Activated naive CD4-positive, alpha-beta T cell treated with anti-CD3 and anti-CD28 coated beads for 36 hours (primary cell): ENCODE measurements around the gene PLOD1. TPM values are rescaled to one million over a fixed set of nuclear protein-coding genes. Genes with fewer than 3 reads are reported as not detected.

Source experiments
- CTCF ChIA-PET: fragments of 350-600 bp; sonication (Branson Sonifier 250); formaldehyde crosslinking; loops from one replicate; lab custom pipeline; 2021; ENCODE audit warnings: antibody characterized with exemption; lab: Charles Lee
- DNase-seq: peaks from one replicate; pipeline ENCODE4 v3.0.0-alpha.2; 2020
- H3K27ac Mint-ChIP-seq: one replicate; pipeline ENCODE4 v1.8.0; 2021; ENCODE audit warnings: mild to moderate bottlenecking, mixed read lengths
- H3K27me3 Mint-ChIP-seq: one replicate; pipeline ENCODE4 v1.8.0; 2021; ENCODE audit warnings: low read depth, mixed read lengths
- H3K36me3 Mint-ChIP-seq: one replicate; pipeline ENCODE4 v1.8.0; 2021; ENCODE audit warnings: low read depth, mixed read lengths
- H3K4me1 Mint-ChIP-seq: one replicate; pipeline ENCODE4 v1.8.0; 2021; ENCODE audit warnings: low read depth, mixed read lengths
- H3K4me3 Mint-ChIP-seq: one replicate; pipeline ENCODE4 v1.8.0; 2021; ENCODE audit warnings: mild to moderate bottlenecking, moderate library complexity, mixed read lengths
- H3K9me3 Mint-ChIP-seq: one replicate; pipeline ENCODE4 v1.8.0; 2021; ENCODE audit warnings: mixed read lengths
- intact Hi-C: fragments of 100-400 bp; cut with micrococcal nuclease; formaldehyde crosslinking; loops from one replicate; pipeline ENCODE4 v1.15.1; 2023
- total RNA-seq, 2 experiments: library from RNA; stranded (reverse); gene quantifications; one replicate each; pipeline ENCODE4 v1.2.3, GENCODE V29; 2021

PLOD1 gene
- total RNA-seq, 2 experiments from 2014 or later: 6.7 to 9.0 TPM

DNA sequence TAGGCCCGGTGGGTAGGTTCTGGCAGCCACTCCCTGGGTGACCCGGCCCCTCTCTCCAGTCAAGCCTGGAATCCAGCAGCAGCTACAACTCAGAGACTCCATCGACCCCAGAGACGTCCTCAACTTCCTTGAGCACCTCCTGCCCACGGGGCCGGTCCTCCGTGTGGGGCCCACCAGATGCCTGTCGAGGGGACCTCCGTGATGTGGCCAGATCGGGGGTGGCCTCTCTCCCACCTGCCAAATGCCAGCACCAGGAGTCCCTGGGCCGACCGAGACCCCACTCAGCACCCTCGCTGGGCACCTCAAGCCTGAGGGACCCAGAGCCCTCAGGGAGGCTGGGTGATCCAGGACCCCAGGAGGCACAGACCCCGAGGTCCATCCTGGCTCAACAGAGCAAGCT is 87.5 kb downstream of the PLOD1 start:
- Mint-ChIP-seq H3K27ac (no peak overlapping the region), H3K9me3 (no peaks in the 10 kb centered on the region), H3K27me3 (no peaks in the 10 kb centered on the region), H3K4me3 (no peak overlapping the region), H3K36me3 (peaks cover 26% of the 10 kb centered on the region), H3K4me1 (peaks cover 8% of the 10 kb centered on the region)
- no peak for DNase-seq
- CTCF ChIA-PET: no interaction called here
- intact Hi-C loops: no loop called here

Other genes with a start within 250 kb of the PLOD1 start
- under 1 TPM; 0.26 to 0.30 TPM for gene DRAXIN, start 243.0 kb upstream of the PLOD1 start, total RNA-seq
- gene AGTRAP, start 198.6 kb upstream of the PLOD1 start, total RNA-seq: 10 to 100 TPM; 20.3 to 21.7 TPM
- not detected for gene C1orf167, start 172.5 kb upstream of the PLOD1 start, total RNA-seq
- gene MTHFR, start 128.8 kb upstream of the PLOD1 start, total RNA-seq: 1 to 10 TPM; 7.1 to 7.9 TPM
- 10 to 100 TPM; 11.3 to 11.6 TPM for gene CLCN6, start 128.5 kb upstream of the PLOD1 start, total RNA-seq
- not detected for gene NPPA, start 86.9 kb upstream of the PLOD1 start, total RNA-seq
- not detected for gene NPPB, start 75.8 kb upstream of the PLOD1 start, total RNA-seq
- 10 to 100 TPM; 16.0 to 17.7 TPM for gene KIAA2013, start 8.3 kb upstream of the PLOD1 start, total RNA-seq
- gene MFN2, start 45.7 kb downstream of the PLOD1 start, total RNA-seq: 10 to 100 TPM; 47.4 to 52.3 TPM
- gene MIIP, start 84.8 kb downstream of the PLOD1 start, total RNA-seq: 10 to 100 TPM; 32.8 to 36.4 TPM
- 10 to 100 TPM; 18.6 to 18.8 TPM for gene TNFRSF8, start 128.6 kb downstream of the PLOD1 start, total RNA-seq
- gene TNFRSF1B, start 232.3 kb downstream of the PLOD1 start, total RNA-seq: 10 to 100 TPM; 69.4 to 75.7 TPM